K562 (cell line): ENCODE results near the gene FANCI. TPM values are rescaled to one million over a fixed set of nuclear protein-coding genes. Genes with fewer than 3 reads are reported as not detected.

Experiments used
- DPF2 ChIP-seq: fragments of 450-650 bp; IDR thresholded peaks from 2 replicates; pipeline ENCODE4 v1.6.1; 2016
- ETV6 ChIP-seq, 3 experiments: fragments of 150-350 bp in 1 of 3; sonication (generic) in 1 of 3; formaldehyde crosslinking in 1 of 3; IDR thresholded peaks; 2 replicates each; pipeline versions ENCODE4 v1.6.1 to v1.8.0; 2014 to 2022; ENCODE audit warnings: borderline replicate concordance in 2 of 3, low read depth in 2 of 3, antibody characterized with exemption in 1 of 3, low read length in 1 of 3, mild to moderate bottlenecking in 1 of 3, missing genetic modification reagents in 1 of 3
- RBFOX2 ChIP-seq: fragments of 200-400 bp; formaldehyde crosslinking; IDR thresholded peaks from 2 replicates; pipeline ENCODE4 v1.6.1; 2017; ENCODE audit warnings: low read depth, mild to moderate bottlenecking, low read length, moderate library complexity
- STAT5A ChIP-seq: IDR thresholded peaks from 2 replicates; pipeline ENCODE4 v1.6.1; 2012; ENCODE audit warnings: low read length, inconsistent platforms, borderline replicate concordance
- STAT6 ChIP-seq: sonication (generic); formaldehyde crosslinking; IDR thresholded peaks from 2 replicates; pipeline ENCODE4 v1.8.1; 2023; ENCODE audit warnings: mild to moderate bottlenecking, missing genetic modification reagents
- ZBTB9 ChIP-seq: fragments of 450-650 bp; formaldehyde crosslinking; IDR thresholded peaks from 2 replicates; pipeline ENCODE4 v1.4.0; 2020; ENCODE audit warnings: mild to moderate bottlenecking, moderate library complexity
- ZNF347 ChIP-seq: fragments of 450-650 bp; formaldehyde crosslinking; IDR thresholded peaks from 2 replicates; pipeline ENCODE4 v1.4.0; 2020; ENCODE audit warnings: low read depth, mild to moderate bottlenecking, moderate library complexity
- ZNF668 ChIP-seq: fragments of 250-450 bp; sonication (Bioruptor Pico); IDR thresholded peaks from 2 replicates; pipeline ENCODE4 v1.8.0; 2022; ENCODE audit warnings: mild to moderate bottlenecking, inconsistent platforms
- polyA plus RNA-seq, 8 experiments: library from polyadenylated mRNA; depleted of rRNA in 4 of 8; stranded (reverse) in 5 of 8; unstranded in 3 of 8; fragments of >200 nt; fragmentation: Nextera tagmentation in 2 of 8; fragmentation: Illumina TruSeq in 1 of 8; extraction: Ambion mirVana in 2 of 8; extraction: Trizol in 1 of 8; gene quantifications; 2 replicates each; pipeline versions ENCODE4 v1.2.1 to v1.2.3, GENCODE V29; 2011 to 2014; ENCODE audit warnings: inconsistent platforms in 1 of 8, missing spikeins in 1 of 8
- total RNA-seq, 7 experiments: library from RNA; depleted of rRNA in 6 of 7; stranded (reverse); fragments of >200 nt in 6 of 7; fragmentation: Illumina TruSeq in 2 of 7; extraction: Trizol in 2 of 7; gene quantifications; 2 replicates each; pipeline versions ENCODE4 v1.2.1 to v1.2.3, GENCODE V29; 2011 to 2021; ENCODE audit warnings: low replicate concordance in 1 of 7
- TF ChIP-seq, protein P1 (sequence below), 2 experiments: fragments of 150-350 bp in 1 of 2; IDR thresholded peaks; 2 replicates each; pipeline ENCODE4 v1.6.1; 2012 to 2016; ENCODE audit warnings: low read depth in 2 of 2, low read length in 2 of 2, mild to moderate bottlenecking in 1 of 2, moderate library complexity in 1 of 2
- TF ChIP-seq, protein P2 (sequence below): sonication (generic); formaldehyde crosslinking; IDR thresholded peaks from 2 replicates; pipeline ENCODE4 v1.8.0; 2022; ENCODE audit warnings: missing genetic modification reagents, mild to moderate bottlenecking, moderate library complexity, borderline replicate concordance
- TF ChIP-seq, protein P3 (sequence below): IDR thresholded peaks from 2 replicates; pipeline ENCODE4 v1.6.1; 2011; ENCODE audit warnings: borderline replicate concordance, low read depth, mild to moderate bottlenecking, moderate library complexity, low read length; ENCODE audit not compliant: insufficient read depth, poor library complexity, severe bottlenecking

Gene FANCI
- total and polyA plus RNA-seq, 9 of the 15 experiments (the other 6 are each of a cell fraction or from before 2014, with no cell fraction given): 72.1 to 165 (median 131) TPM

- TF ChIP-seq RBFOX2: peak; percentile 40; the same call in 1 of the 2 replicates
- TF ChIP-seq, protein P1, sequence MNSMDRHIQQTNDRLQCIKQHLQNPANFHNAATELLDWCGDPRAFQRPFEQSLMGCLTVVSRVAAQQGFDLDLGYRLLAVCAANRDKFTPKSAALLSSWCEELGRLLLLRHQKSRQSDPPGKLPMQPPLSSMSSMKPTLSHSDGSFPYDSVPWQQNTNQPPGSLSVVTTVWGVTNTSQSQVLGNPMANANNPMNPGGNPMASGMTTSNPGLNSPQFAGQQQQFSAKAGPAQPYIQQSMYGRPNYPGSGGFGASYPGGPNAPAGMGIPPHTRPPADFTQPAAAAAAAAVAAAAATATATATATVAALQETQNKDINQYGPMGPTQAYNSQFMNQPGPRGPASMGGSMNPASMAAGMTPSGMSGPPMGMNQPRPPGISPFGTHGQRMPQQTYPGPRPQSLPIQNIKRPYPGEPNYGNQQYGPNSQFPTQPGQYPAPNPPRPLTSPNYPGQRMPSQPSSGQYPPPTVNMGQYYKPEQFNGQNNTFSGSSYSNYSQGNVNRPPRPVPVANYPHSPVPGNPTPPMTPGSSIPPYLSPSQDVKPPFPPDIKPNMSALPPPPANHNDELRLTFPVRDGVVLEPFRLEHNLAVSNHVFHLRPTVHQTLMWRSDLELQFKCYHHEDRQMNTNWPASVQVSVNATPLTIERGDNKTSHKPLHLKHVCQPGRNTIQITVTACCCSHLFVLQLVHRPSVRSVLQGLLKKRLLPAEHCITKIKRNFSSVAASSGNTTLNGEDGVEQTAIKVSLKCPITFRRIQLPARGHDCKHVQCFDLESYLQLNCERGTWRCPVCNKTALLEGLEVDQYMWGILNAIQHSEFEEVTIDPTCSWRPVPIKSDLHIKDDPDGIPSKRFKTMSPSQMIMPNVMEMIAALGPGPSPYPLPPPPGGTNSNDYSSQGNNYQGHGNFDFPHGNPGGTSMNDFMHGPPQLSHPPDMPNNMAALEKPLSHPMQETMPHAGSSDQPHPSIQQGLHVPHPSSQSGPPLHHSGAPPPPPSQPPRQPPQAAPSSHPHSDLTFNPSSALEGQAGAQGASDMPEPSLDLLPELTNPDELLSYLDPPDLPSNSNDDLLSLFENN (IDR thresholded peaks at IDR 0.05; ENCODE audit: low read depth in 2 of 2, low read length in 2 of 2): 0 out of 4 replicates have a peak, but pooled peaks of 1 of the 2 experiments have one; percentile 29
- no peak for TF ChIP-seq ZNF668 (CRISPR knock-in tag)
- TF ChIP-seq STAT6 (CRISPR knock-in tag): no peak
- peak; percentile 83; the same call in 1 of the 2 replicates for TF ChIP-seq ZBTB9 (CRISPR knock-in tag)
- 0 out of 2 replicates have a peak, but pooled peaks have one; percentile 13 for TF ChIP-seq DPF2
- TF ChIP-seq, protein P2, sequence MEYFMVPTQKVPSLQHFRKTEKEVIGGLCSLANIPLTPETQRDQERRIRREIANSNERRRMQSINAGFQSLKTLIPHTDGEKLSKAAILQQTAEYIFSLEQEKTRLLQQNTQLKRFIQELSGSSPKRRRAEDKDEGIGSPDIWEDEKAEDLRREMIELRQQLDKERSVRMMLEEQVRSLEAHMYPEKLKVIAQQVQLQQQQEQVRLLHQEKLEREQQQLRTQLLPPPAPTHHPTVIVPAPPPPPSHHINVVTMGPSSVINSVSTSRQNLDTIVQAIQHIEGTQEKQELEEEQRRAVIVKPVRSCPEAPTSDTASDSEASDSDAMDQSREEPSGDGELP (CRISPR knock-in tag): peak; percentile 73; the same call in 1 of the 2 replicates
- TF ChIP-seq ZNF347 (CRISPR knock-in tag): no peak
- no peak for TF ChIP-seq ETV6 (IDR thresholded peaks at IDR 0.05; ENCODE audit: borderline replicate concordance in 1 of 2, low read depth in 2 of 2, low read length in 1 of 2)
- no peak for TF ChIP-seq ETV6 (CRISPR knock-in tag; IDR thresholded peaks at IDR 0.05; ENCODE audit: borderline replicate concordance)
- TF ChIP-seq, protein P3, sequence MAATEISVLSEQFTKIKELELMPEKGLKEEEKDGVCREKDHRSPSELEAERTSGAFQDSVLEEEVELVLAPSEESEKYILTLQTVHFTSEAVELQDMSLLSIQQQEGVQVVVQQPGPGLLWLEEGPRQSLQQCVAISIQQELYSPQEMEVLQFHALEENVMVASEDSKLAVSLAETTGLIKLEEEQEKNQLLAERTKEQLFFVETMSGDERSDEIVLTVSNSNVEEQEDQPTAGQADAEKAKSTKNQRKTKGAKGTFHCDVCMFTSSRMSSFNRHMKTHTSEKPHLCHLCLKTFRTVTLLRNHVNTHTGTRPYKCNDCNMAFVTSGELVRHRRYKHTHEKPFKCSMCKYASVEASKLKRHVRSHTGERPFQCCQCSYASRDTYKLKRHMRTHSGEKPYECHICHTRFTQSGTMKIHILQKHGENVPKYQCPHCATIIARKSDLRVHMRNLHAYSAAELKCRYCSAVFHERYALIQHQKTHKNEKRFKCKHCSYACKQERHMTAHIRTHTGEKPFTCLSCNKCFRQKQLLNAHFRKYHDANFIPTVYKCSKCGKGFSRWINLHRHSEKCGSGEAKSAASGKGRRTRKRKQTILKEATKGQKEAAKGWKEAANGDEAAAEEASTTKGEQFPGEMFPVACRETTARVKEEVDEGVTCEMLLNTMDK: peak; percentile 77
- no peak for TF ChIP-seq STAT5A
Observed at GRCh38 chr15:89358755-89359439, 115.1 kb downstream of the FANCI start (continued).
